B cell (primary cell): Measurements from ENCODE around the gene PRELID2.

ENCODE experiments used
- CTCF ChIP-seq: fragments of 200-600 bp; IDR thresholded peaks from one replicate; pipeline ENCODE4 v1.8.0; 2022; ENCODE audit warnings: antibody characterized with exemption, mild to moderate bottlenecking
- EZH2 ChIP-seq: IDR thresholded peaks from 2 replicates; pipeline ENCODE4 v1.6.1; 2012; ENCODE audit warnings: borderline replicate concordance, low read depth, mild to moderate bottlenecking, moderate library complexity, low read length; ENCODE audit not compliant: insufficient read depth, poor library complexity, severe bottlenecking

- TF ChIP-seq CTCF (no peak), EZH2 (no peak)
Observed at GRCh38 chr5:145738227-145738626, 96.9 kb downstream of the PRELID2 start.
